Mesenteric fat pad (tissue), 1 donor: Measurements from ENCODE around the gene ATP5PD. TPM values are rescaled to one million over a fixed set of nuclear protein-coding genes. Genes with fewer than 3 reads are reported as not detected.
"Not testable (repeated sequence)": the region's sequence is repeated elsewhere in the genome, so short reads cannot be mapped to it uniquely, and the experiment has no call there.

Source experiments
- DNase-seq: peaks from one replicate; pipeline ENCODE4 v3.0.0-alpha.2; 2020; ENCODE audit warnings: low spot score
- total RNA-seq: library from RNA; stranded (reverse); fragmentation: NEBNext Ultra II Directional; extraction: Animal tissue kit (Norgen Biotek cat#: 25700); gene quantifications from one replicate; pipeline ENCODE4 v1.2.1, GENCODE V29; 2021
- donor health status: DM: yes; HTN: yes; CAD: no.

The ATP5PD gene
- total RNA-seq, 1 donor from 2014 or later: 310 TPM

GRCh38 chr17:75025398-75025734 is 21.4 kb downstream of the ATP5PD start:
- not testable (repeated sequence) for DNase-seq

DNA sequence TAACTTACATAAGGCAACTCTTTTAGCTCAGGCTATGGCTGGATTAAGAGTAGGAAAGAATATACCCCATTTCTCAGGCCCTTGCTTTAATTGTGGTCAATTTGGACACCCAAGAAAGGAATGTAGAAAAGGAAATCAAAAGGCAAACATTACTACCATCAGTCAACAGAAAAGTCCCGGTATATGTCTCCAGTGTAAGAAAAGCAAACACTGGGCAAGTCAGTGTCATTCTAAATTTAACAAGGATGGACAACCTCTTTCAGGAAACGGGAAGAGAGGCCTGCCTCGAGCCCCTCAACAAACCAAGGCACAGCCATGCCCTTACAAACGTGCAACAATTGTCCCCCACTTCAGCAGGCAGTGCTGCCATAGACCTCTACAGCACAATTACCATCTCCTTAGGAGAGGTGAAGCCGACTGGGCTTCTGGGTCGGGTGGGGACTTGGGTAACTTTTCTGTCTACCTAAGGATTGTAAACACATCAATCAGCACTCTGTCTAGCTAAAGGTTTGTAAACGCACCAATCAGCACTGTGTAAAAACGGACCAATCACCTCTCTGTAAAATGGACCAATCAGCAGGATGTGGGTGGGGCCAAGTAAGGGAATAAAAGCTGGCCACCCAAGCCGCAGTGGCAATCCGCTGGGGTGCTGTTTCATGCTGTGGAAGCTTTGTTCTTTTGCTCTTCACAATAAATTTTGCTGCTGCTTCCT is 21.9 kb downstream of the ATP5PD start:
- no peak for DNase-seq

- DNase-seq: no peak
Measured at GRCh38 chr17:75020331-75021110, 26.2 kb downstream of the ATP5PD start.

DNA sequence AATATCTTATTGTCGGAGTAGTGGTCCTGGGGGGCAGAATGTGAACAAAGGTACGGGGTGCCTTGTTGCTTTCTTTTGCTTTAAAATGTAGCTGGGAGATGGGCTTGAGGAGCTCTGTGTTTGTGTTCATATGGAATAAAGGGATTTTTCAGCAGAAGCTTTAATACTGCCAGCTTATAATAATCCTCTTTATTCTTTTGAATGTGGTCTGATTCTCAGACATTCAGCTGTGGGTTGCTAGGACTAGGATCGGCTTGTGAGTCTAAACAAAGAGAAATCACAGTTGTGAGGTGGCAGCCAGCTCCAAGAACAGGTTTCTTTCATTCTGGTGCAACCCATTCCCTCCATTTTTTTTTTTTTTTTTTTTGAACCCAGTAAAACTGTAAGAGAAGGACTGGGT is 27.1 kb downstream of the ATP5PD start:
- no peak for DNase-seq

DNA sequence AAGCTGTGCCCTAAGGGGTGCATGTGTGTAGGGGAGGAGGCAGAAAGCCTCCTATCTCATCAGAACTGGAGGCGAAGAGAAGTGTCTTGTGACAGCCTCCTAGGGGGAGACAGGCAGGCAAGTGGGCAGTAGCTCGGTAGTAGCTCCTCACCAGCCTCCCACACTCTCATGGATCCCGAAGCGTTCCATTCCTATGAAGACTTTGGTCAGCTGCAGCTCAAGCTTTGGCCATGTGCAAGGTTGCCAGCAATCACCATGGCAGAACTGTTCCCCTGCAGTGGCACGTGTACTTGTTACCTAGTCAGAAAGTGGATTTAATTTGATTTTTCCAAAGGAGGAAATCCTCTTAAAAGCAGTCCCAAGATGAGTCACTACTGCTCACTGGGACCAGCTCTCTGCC is 27.6 kb downstream of the ATP5PD start:
- no peak for DNase-seq

GRCh38 chr17:75013092-75013559 is 33.6 kb downstream of the ATP5PD start:
- DNase-seq: no peak

- peak; percentile 94 for DNase-seq
Measured at GRCh38 chr17:75012346-75013091, 34.2 kb downstream of the ATP5PD start, which contains the start of gene MRPL58. Gene MRPL58 (plus strand): TSS chr17:75012670. CDS start chr17:75012687, 17 bp downstream.

DNA sequence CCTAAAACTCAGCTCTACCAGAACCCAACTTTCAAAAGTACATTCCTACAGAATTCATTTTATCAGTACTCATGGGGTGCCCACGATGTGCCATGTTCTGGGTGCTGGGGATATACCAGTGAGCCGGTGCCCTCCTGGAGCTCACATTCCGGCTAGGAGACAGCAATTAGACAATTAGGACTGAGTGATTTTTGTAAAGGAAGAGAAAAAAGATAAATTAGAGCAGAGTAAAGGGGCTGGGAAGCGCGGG is 34.7 kb downstream of the ATP5PD start:
- no peak for DNase-seq

GRCh38 chr17:75011401-75012095 is 35.2 kb downstream of the ATP5PD start:
- DNase-seq: no peak

DNA sequence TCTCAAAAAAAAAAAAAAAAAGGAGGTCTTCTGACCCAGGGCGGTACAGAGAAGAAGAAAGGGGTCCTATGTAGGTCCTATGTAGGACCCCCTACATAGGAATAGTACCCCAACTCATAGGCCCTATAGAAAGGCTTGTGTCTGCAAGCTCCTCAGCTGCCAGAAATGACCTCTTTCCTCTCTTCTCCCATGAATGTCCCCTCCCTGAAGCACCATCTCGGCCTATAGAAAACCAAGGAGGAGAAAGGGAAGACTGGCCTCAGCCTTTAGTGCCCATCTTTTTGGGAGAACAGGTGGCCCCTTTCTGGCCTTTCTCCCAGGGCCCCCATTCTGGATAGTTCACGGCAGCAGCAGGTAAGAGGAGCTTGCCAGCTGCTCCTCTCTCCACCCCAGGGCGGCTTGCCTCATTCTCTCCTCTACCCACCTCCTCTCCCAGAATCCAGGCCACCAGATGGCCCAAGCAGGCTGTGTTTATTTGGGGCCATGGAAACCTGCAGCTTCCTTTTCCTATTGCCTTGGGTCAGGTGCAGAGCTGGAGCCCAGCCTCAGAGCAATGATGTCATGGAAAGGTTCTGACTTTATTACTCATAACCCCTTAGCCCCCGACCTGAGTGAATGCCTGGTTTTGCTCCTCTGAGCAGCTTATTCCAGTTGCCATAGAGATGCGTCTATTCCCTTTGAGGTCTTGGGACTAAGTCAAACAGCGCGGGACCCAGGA is 35.9 kb downstream of the ATP5PD start:
- DNase-seq: no peak

GRCh38 chr17:75009139-75009724 is 37.5 kb downstream of the ATP5PD start:
- DNase-seq: no peak

- no peak for DNase-seq
Measured at GRCh38 chr17:75008373-75008772, 38.4 kb downstream of the ATP5PD start.

DNA sequence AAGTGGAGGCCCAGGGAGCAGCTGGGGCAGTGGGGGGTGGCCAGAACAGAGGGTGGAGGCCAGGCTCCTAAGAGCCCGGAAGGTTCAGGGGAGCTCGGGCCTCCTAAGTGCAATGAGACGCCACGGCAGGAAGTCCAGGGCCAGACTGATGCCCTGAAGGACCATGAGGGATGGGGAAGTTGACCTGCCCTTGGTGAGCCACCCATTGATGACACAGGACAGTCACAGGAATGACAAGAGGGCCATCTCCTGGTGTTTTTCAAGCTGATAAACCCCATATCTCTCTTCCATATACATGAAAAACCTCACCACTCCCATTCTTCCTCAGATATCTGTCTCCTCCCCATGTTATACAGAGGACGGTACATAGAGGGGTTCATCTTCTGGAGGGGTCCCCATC is 40.1 kb downstream of the ATP5PD start:
- no peak for DNase-seq

- DNase-seq: not testable (repeated sequence)
Measured at GRCh38 chr17:75006084-75006483, 40.7 kb downstream of the ATP5PD start.

GRCh38 chr17:75005291-75005690 is 41.5 kb downstream of the ATP5PD start:
- DNase-seq: no peak

DNA sequence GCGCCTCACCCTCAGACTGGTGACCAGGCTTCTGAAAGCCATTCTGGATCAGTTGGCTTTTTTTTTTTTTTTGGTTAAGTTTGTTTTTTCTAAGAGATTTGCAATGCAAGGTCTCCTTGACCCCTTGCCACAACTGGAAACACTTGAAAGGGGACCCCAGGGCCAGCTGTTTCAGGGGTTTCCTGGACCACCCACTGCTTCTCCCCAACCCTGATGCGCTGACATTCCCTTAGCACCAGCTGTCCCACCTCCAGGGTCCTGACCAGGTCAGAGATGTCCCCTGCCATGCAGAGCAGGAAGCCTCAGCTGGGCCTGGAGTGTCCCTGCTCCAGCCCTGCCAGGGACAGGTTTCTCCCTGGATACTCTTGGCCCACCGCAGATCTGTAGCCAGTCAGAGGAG is 42.4 kb downstream of the ATP5PD start:
- no peak for DNase-seq

- DNase-seq: no peak
Measured at GRCh38 chr17:75003957-75004355, 42.8 kb downstream of the ATP5PD start.

DNA sequence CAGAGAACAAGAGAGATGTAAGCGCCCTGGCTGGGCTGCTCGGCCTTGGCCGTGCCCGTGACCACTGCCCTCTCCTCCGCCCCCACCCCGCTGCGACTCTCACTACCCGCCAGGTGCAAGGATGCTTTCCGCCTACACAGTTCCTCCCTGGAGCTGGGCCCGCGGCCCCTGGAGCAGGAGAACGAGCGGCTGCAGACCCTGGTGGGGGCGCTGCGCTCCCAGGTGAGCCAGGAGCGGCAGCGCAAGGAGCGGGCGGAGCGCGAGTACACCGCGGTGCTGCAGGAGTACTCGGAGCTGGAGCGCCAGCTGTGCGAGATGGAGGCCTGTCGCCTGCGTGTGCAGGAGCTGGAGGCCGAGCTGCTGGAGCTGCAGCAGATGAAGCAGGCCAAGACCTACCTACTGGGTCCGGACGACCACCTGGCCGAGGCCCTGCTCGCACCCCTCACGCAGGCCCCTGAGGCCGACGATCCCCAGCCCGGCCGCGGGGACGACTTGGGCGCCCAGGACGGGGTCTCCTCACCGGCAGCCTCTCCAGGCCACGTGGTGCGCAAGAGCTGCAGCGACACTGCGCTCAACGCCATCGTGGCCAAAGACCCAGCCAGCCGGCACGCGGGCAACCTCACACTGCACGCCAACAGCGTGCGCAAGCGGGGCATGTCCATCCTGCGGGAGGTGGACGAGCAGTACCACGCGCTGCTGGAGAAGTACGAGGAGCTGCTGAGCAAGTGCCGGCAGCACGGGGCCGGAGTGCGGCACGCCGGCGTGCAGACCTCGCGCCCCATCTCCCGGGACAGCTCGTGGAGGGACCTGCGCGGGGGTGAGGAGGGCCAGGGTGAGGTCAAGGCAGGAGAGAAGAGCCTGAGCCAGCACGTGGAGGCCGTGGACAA is 43.5 kb downstream of the ATP5PD start:
- DNase-seq: no peak
